Measurements from ENCODE around the gene MBD5.

MBD5 gene

GRCh38 chr2:148251993-148252392, 231.1 kb downstream of the MBD5 start:
- Mint-ChIP-seq H3K27me3 (ENCODE audit: low read depth) (no peaks in the 10 kb centered on the region), H3K27ac (no peak overlapping the region), H3K36me3 (ENCODE audit: low read depth) (peaks cover 3% of the 10 kb centered on the region), H3K9me3 (peaks cover 39% of the 10 kb centered on the region), H3K4me1 (ENCODE audit: low read depth) (no peaks in the 10 kb centered on the region), H3K4me3 (no peak overlapping the region)

DNA sequence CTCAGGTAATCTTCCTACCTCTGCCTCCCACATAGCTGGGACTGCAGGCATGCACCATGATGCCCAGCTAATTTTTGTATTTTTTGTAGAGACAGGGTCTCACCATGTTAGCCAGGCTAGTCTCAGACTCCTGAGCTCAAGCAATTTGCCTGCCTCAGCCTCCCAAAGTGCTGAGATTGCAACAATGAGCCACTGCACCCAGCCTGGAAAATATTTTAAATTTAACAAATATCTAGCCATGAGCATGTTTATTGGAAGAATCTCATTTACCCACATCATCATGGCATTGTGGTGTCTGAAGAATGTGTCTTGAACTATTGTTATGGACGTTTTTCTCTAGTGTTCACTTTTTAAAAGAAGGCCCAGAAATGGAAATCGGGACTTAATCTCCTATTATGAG, 231.8 kb downstream of the MBD5 start:
- Mint-ChIP-seq H3K36me3 (ENCODE audit: low read depth) (peaks cover 3% of the 10 kb centered on the region), H3K4me1 (ENCODE audit: low read depth) (no peaks in the 10 kb centered on the region), H3K27ac (no peak overlapping the region), H3K4me3 (no peak overlapping the region), H3K27me3 (ENCODE audit: low read depth) (no peaks in the 10 kb centered on the region), H3K9me3 (peaks cover 42% of the 10 kb centered on the region)

- H3K4me3 Mint-ChIP-seq, result no peak overlapping the region
- no peak overlapping the region for H3K27ac Mint-ChIP-seq
- H3K27me3 Mint-ChIP-seq (ENCODE audit: low read depth), result no peaks in the 10 kb centered on the region
- H3K36me3 Mint-ChIP-seq (ENCODE audit: low read depth), result peaks cover 5% of the 10 kb centered on the region
- no peaks in the 10 kb centered on the region for H3K4me1 Mint-ChIP-seq (ENCODE audit: low read depth)
- H3K9me3 Mint-ChIP-seq, result peaks cover 52% of the 10 kb centered on the region
These were observed 232.8 kb downstream of the MBD5 start for GRCh38 chr2:148253685-148254084.

- H3K36me3 Mint-ChIP-seq (ENCODE audit: low read depth), result peaks cover 16% of the 10 kb centered on the region
- no peak overlapping the region for H3K4me3 Mint-ChIP-seq
- H3K4me1 Mint-ChIP-seq (ENCODE audit: low read depth), result no peaks in the 10 kb centered on the region
- H3K27ac Mint-ChIP-seq, result no peak overlapping the region
- H3K27me3 Mint-ChIP-seq (ENCODE audit: low read depth), result no peaks in the 10 kb centered on the region
- H3K9me3 Mint-ChIP-seq, result peaks cover 68% of the 10 kb centered on the region
These were observed 235.0 kb downstream of the MBD5 start for GRCh38 chr2:148255929-148256328.

GRCh38 chr2:148257276-148257675, 236.4 kb downstream of the MBD5 start:
- Mint-ChIP-seq H3K36me3 (ENCODE audit: low read depth) (peaks cover 12% of the 10 kb centered on the region), H3K4me1 (ENCODE audit: low read depth) (no peaks in the 10 kb centered on the region)

DNA sequence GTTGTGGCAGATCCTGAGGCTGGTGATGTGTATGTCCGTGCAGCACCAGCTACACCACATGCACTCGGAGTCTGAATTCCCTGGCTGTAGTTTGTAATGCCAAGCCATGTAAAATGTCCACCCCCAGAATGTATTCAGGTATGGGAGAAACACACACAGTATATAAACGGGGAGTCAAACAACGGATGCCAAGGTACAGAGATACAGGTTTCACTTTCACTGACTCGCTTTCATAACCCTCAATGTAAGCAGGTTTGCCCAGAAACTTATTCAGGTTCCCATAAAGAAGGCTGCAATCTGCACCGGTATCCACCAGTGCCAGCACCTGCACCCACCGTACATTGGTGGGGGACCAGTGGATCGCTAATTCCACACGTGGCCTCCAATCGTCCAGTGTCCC, 237.2 kb downstream of the MBD5 start:
- H3K4me3 Mint-ChIP-seq, result no peak overlapping the region
- no peaks in the 10 kb centered on the region for H3K4me1 Mint-ChIP-seq (ENCODE audit: low read depth)
- H3K27ac Mint-ChIP-seq, result no peak overlapping the region

More at GRCh38 chr2:148257276-148257675, 236.4 kb downstream of the MBD5 start:
- H3K9me3 Mint-ChIP-seq, result peaks cover 61% of the 10 kb centered on the region
- no peak overlapping the region for H3K27ac Mint-ChIP-seq
- H3K27me3 Mint-ChIP-seq (ENCODE audit: low read depth), result no peaks in the 10 kb centered on the region
- H3K4me3 Mint-ChIP-seq, result no peak overlapping the region

DNA sequence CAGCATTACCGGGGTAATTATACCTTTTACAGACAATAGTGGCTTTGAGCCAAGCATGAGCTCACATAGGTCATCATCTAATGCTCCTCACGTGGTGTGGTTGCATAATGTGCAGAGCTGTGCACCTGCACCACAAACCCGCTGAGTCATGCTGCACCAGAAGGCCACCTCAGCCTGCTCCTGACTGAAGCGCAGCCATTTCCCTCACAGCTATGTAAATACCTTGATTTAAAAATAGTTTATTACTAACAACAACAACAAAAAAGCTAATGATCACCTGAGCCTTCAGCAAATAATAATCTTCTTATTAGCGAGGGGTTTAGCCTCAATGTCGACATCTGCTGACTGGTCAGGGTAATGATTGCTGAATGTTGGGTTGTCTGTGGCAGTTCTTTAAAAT, 238.8 kb downstream of the MBD5 start:
- Mint-ChIP-seq H3K36me3 (ENCODE audit: low read depth) (peaks cover 12% of the 10 kb centered on the region), H3K27ac (no peak overlapping the region), H3K4me1 (ENCODE audit: low read depth) (no peaks in the 10 kb centered on the region), H3K4me3 (no peak overlapping the region), H3K9me3 (peaks cover 41% of the 10 kb centered on the region), H3K27me3 (ENCODE audit: low read depth) (no peaks in the 10 kb centered on the region)

More for the DNA sequence above, 237.2 kb downstream of the MBD5 start:
- H3K36me3 Mint-ChIP-seq (ENCODE audit: low read depth), result peaks cover 12% of the 10 kb centered on the region
- H3K27me3 Mint-ChIP-seq (ENCODE audit: low read depth), result no peaks in the 10 kb centered on the region
- peaks cover 54% of the 10 kb centered on the region for H3K9me3 Mint-ChIP-seq

GRCh38 chr2:148263890-148264289, 243.0 kb downstream of the MBD5 start:
- no peak overlapping the region for H3K4me3 Mint-ChIP-seq
- peaks cover 11% of the 10 kb centered on the region for H3K36me3 Mint-ChIP-seq (ENCODE audit: low read depth)
- no peaks in the 10 kb centered on the region for H3K4me1 Mint-ChIP-seq (ENCODE audit: low read depth)
- no peaks in the 10 kb centered on the region for H3K27me3 Mint-ChIP-seq (ENCODE audit: low read depth)
- H3K27ac Mint-ChIP-seq, result no peak overlapping the region
- H3K9me3 Mint-ChIP-seq, result peaks cover 14% of the 10 kb centered on the region

- Mint-ChIP-seq H3K4me3 (no peak overlapping the region), H3K27me3 (ENCODE audit: low read depth) (no peaks in the 10 kb centered on the region), H3K36me3 (ENCODE audit: low read depth) (no peaks in the 10 kb centered on the region), H3K27ac (no peak overlapping the region), H3K4me1 (ENCODE audit: low read depth) (no peaks in the 10 kb centered on the region), H3K9me3 (no peaks in the 10 kb centered on the region)
These were observed 252.3 kb downstream of the MBD5 start for GRCh38 chr2:148273158-148273691.

GRCh38 chr2:148279216-148279615, 258.3 kb downstream of the MBD5 start:
- Mint-ChIP-seq H3K4me3 (no peak overlapping the region), H3K36me3 (ENCODE audit: low read depth) (no peaks in the 10 kb centered on the region), H3K27ac (no peak overlapping the region), H3K27me3 (ENCODE audit: low read depth) (no peaks in the 10 kb centered on the region), H3K4me1 (ENCODE audit: low read depth) (peaks cover 1% of the 10 kb centered on the region), H3K9me3 (no peaks in the 10 kb centered on the region)

- H3K27me3 Mint-ChIP-seq (ENCODE audit: low read depth), result no peaks in the 10 kb centered on the region
- H3K9me3 Mint-ChIP-seq, result no peaks in the 10 kb centered on the region
- no peaks in the 10 kb centered on the region for H3K36me3 Mint-ChIP-seq (ENCODE audit: low read depth)
- no peak overlapping the region for H3K27ac Mint-ChIP-seq
- no peak overlapping the region for H3K4me3 Mint-ChIP-seq
- H3K4me1 Mint-ChIP-seq (ENCODE audit: low read depth), result peaks cover 1% of the 10 kb centered on the region
These were observed 261.3 kb downstream of the MBD5 start for GRCh38 chr2:148282201-148282600.

- H3K4me1 Mint-ChIP-seq (ENCODE audit: low read depth), result no peaks in the 10 kb centered on the region
- H3K27me3 Mint-ChIP-seq (ENCODE audit: low read depth), result no peaks in the 10 kb centered on the region
- no peaks in the 10 kb centered on the region for H3K36me3 Mint-ChIP-seq (ENCODE audit: low read depth)
- H3K4me3 Mint-ChIP-seq, result no peak overlapping the region
- H3K9me3 Mint-ChIP-seq, result no peaks in the 10 kb centered on the region
- H3K27ac Mint-ChIP-seq, result no peak overlapping the region
These were observed 271.5 kb downstream of the MBD5 start for GRCh38 chr2:148292431-148292830.

DNA sequence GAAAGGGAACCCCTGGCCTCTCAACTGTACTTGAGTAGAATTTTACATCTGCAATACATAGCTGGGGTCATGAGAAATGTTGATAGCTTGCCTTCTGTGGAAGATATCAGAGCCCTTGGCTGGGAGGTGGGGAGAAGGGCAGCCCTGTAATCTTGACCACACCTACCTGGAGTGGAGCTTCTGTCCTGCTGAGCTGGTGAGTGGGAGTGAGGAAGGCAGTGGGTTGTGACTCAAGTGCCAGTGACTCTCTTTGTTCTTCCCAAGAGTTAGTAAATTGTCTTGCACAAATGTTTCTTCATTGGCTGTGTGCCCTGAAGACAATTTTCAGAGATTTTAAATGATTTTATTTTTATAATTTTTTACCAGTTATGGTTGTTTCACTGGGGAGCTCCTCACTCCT, 277.3 kb downstream of the MBD5 start:
- Mint-ChIP-seq H3K9me3 (no peaks in the 10 kb centered on the region), H3K4me3 (no peak overlapping the region), H3K4me1 (ENCODE audit: low read depth) (no peaks in the 10 kb centered on the region), H3K27ac (no peak overlapping the region), H3K36me3 (ENCODE audit: low read depth) (no peaks in the 10 kb centered on the region), H3K27me3 (ENCODE audit: low read depth) (no peaks in the 10 kb centered on the region)

- no peaks in the 10 kb centered on the region for H3K36me3 Mint-ChIP-seq (ENCODE audit: low read depth)
- H3K4me3 Mint-ChIP-seq, result no peak overlapping the region
- H3K27me3 Mint-ChIP-seq (ENCODE audit: low read depth), result no peaks in the 10 kb centered on the region
- H3K9me3 Mint-ChIP-seq, result no peaks in the 10 kb centered on the region
- H3K4me1 Mint-ChIP-seq (ENCODE audit: low read depth), result no peaks in the 10 kb centered on the region
- H3K27ac Mint-ChIP-seq, result no peak overlapping the region
These were observed 278.7 kb downstream of the MBD5 start for GRCh38 chr2:148299616-148300015.

DNA sequence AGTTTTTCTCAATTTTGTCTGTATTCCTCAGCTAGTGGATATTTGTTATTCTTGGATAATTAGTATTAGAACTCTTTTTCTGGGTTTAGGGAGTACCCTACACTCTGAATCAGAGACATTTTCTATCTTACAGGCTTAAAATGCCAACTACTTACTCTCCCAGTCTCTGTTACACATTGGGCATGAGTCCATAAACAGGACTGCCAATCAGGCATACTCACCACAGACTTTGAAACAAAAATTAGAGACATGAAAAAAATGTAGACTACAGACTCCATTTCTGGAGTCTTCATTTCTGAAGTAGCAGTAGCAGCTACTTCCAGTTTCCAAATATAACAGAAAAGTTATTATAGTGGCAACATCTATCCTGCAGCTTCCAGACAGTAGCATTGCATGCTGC, 279.7 kb downstream of the MBD5 start:
- Mint-ChIP-seq H3K4me1 (ENCODE audit: low read depth) (no peaks in the 10 kb centered on the region), H3K36me3 (ENCODE audit: low read depth) (no peaks in the 10 kb centered on the region), H3K27me3 (ENCODE audit: low read depth) (no peaks in the 10 kb centered on the region), H3K4me3 (no peak overlapping the region), H3K9me3 (no peaks in the 10 kb centered on the region), H3K27ac (no peak overlapping the region)

DNA sequence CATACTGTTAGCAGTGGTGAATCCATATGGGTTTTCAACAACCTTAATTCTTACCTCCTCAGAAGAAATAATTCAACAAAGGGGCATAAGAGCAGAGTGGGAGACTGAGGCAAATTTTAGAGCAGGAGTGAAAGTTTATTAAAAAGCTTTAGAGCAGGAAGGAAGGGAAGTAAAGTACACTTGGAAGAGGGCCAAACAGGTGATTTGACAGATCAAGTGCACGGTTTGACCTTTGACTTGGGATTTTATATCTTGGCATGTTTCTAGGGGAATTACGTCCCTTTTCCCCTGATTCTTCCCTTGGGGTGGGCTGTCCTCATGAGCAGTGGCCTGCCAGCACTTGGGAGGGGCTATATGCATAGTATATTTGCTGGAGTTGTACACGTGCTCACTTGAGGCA, 280.5 kb downstream of the MBD5 start:
- no peaks in the 10 kb centered on the region for H3K27me3 Mint-ChIP-seq (ENCODE audit: low read depth)
- no peaks in the 10 kb centered on the region for H3K36me3 Mint-ChIP-seq (ENCODE audit: low read depth)
- no peaks in the 10 kb centered on the region for H3K9me3 Mint-ChIP-seq
- no peaks in the 10 kb centered on the region for H3K4me1 Mint-ChIP-seq (ENCODE audit: low read depth)
- no peak overlapping the region for H3K27ac Mint-ChIP-seq
- no peak overlapping the region for H3K4me3 Mint-ChIP-seq
